Heart right ventricle (tissue), 16 donors: ENCODE measurements around the gene ACTRT2. TPM values are rescaled to one million over a fixed set of nuclear protein-coding genes. Genes with fewer than 3 reads are reported as not detected.

Experiments
- ATAC-seq, 8 donors: fragments of 200-7000 bp; cut with Tn5 transposase; one replicate each; pipeline ENCODE4 v1.9.1; 2020; ENCODE audit warnings: mild to moderate bottlenecking in 8 of 8, moderate library complexity in 8 of 8, moderate number of reproducible peaks in 1 of 8
- DNase-seq, 2 donors: peaks; one replicate each; pipeline ENCODE4 v3.0.0-alpha.2; 2020
- H3K27ac ChIP-seq, 10 donors: fragments of 200-600 bp; sonication (generic) in 2 of 10; one replicate each; pipeline versions ENCODE4 v1.5.0 to v1.8.0; 2020 to 2022; ENCODE audit warnings: mild to moderate bottlenecking in 3 of 10
- H3K27me3 ChIP-seq, 7 donors: fragments of 200-600 bp; one replicate each; pipeline ENCODE4 v1.8.0; 2021 to 2022; ENCODE audit warnings: mild to moderate bottlenecking in 2 of 7
- H3K36me3 ChIP-seq, 9 donors: fragments of 200-600 bp; sonication (generic) in 1 of 9; one replicate each; pipeline versions ENCODE4 v1.5.0 to v1.8.0; 2020 to 2022; ENCODE audit warnings: mild to moderate bottlenecking in 2 of 9
- H3K4me1 ChIP-seq, 9 donors: fragments of 200-600 bp; sonication (generic) in 1 of 9; one replicate each; pipeline versions ENCODE4 v1.5.0 to v1.8.0; 2020 to 2022; ENCODE audit warnings: mild to moderate bottlenecking in 4 of 9
- H3K4me3 ChIP-seq, 10 donors: fragments of 200-600 bp; sonication (generic) in 2 of 10; one replicate each; pipeline versions ENCODE4 v1.5.0 to v1.8.0; 2020 to 2022; ENCODE audit warnings: mild to moderate bottlenecking in 7 of 10, moderate library complexity in 2 of 10
- H3K9me3 ChIP-seq, 11 donors: fragments of 200-600 bp in 10 of 11; sonication (generic) in 2 of 11; one replicate each; pipeline versions ENCODE4 v1.5.0 to v1.8.0; 2013 to 2022; ENCODE audit warnings: mild to moderate bottlenecking in 2 of 11, control low read depth in 1 of 11, moderate library complexity in 1 of 11
- WGBS, 2 donors: extraction: QIAGEN DNeasy Blood & Tissue Kit; methylation state at CpG; one replicate each; pipeline ENCODE4 v1.1.7; 2013; ENCODE audit warnings: inconsistent platforms in 1 of 2; 5-methylcytosine and 5-hydroxymethylcytosine counted together
- intact Hi-C, 10 donors: fragments of 100-400 bp; cut with DNase I; formaldehyde crosslinking; loops; one replicate each; pipeline versions ENCODE4 v1.11.1 to v1.14.2; 2022
- polyA plus RNA-seq, 2 donors: library from polyadenylated mRNA; stranded (reverse); fragments of 200-250 nt; gene quantifications; one replicate each; pipeline ENCODE4 v1.2.3, GENCODE V29; 2013
- total RNA-seq, 10 donors: library from RNA; stranded (reverse); fragmentation: NEBNext Ultra II Directional in 3 of 10; extraction: Animal tissue kit (Norgen Biotek cat#: 25700) in 3 of 10; gene quantifications; one replicate each; pipeline versions ENCODE4 v1.2.1 to v1.2.4, GENCODE V29; 2021 to 2023
- TF ChIP-seq, protein P1 (sequence below), 9 donors: fragments of 200-600 bp; sonication (generic) in 2 of 9; IDR thresholded peaks; one replicate each; pipeline versions ENCODE4 v1.5.0 to v1.8.0; 2021 to 2022; ENCODE audit warnings: antibody characterized with exemption in 9 of 9, mild to moderate bottlenecking in 5 of 9, moderate library complexity in 1 of 9
- donor health status: Arrhythmogenic right ventricular cardiomyopathy.
- donor health status: ischemic (EF 13 %, LVEDD 7.1; RV severe dilation, severe dysfunction).
- donor health status: healthy with polysubstance abuse.
- donor health status: DM: no; HTN: yes; CAD: no.
- donor health status: DM: no; HTN: no; CAD: no.
- donor health status: ischemic (EF 25% LVEDD 6.9; RV normal size, moderate dysfunction).
- donor health status: ischemic (EF 25% LVEDD 5.7; RV mildly dilated, moderate dysfunction).
- donor health status: healthy.
- donor health status: DM: yes; HTN: yes; CAD: no.
- donor health status: Ischemic cardiomyopathy.
- donor health status: ischemic (EF 35%, LVEDD 5.7; RV mildly dilated, moderate dysfunction).
- donor health status: nonischemic (EF 11% LVEDD 7.7; RV severe dilation, severe dysfunction).
- donor health status: DM: yes; HTN: yes; CAD: no.
- donor health status: PGD.
- donor health status: ischemic (EF 29% LVEDD 5.4; RV normal size, mild dysfunction).
- donor health status: nonischemic (EF 23%, LVEDD 6.1; RV moderate dilation, normal function).

ACTRT2 gene
- total and polyA plus RNA-seq, 12 donors = not detected

DNA sequence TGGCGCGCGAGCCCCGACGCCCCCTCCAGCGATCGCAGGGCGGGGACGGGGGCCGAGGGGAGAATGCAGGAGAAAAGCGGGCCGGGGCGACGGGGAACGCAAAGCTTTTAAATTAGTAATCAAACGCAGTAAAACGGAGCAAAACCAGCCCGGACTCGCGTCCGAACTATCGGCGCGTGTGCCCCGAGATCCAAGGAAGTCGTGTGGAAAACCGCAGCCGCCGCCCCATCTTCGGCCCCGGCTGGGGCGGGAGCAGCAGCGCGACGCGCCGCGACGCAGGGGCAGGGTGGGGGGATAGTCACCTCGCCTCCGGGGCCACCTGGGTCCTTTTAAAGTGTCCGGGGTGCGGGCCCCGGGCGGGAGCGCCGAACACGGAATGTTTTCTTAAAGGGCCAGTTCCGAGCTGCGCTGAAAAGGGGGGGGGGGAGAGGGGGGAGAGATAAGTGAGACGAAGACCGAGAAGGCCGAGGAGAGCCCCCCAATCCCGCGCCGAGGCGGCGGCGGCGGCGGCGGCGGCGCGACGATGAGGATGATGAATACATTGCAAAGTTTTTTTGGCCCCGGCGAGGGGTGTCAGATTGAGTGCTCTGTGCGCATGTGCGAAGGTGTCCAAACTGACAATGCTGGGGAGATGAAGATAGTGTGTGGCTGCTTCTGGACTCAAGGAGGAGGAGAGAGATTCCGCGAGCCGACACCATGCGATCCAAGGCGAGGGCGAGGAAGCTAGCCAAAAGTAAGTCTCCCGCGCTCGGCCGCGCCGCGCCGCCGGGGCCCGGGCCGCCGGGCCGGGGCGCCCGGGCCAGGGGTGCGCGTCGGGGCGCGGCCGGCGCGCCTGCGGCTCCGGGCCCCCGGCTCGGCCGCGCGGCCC lies 47.5 kb downstream of the ACTRT2 start, which contains the start of gene PRDM16:
Gene PRDM16, plus strand, starts transcription at position 640 of the 868 bp plus-strand sequence. Its CDS starts 57 bp downstream, at position 697.
- Histone ChIP-seq H3K4me3 (peak within 1 kb of the TSS; percentile 70 to 92 (median 80)), H3K27ac (peak within 1 kb of the TSS; percentile 76 to 97 (median 92)), H3K27me3 (peaks cover 17 to 94% (median 79%) of the 10 kb centered on the region in 7 donors), H3K4me1 (peaks cover 2 to 80% (median 36%) of the 10 kb centered on the region in 9 donors), H3K36me3 (peaks cover 0 to under 1% (median 0%) of the 10 kb centered on the region in 9 donors), H3K9me3 (no peaks in the 10 kb centered on the region)
- intact Hi-C loops = loop anchor here in 8 of 10 donors (5.0 to 10.0 kb wide), 8 partner anchors 214 to 354 kb away; no protein-coding TSS in a partner anchor
- TF ChIP-seq, protein P1, sequence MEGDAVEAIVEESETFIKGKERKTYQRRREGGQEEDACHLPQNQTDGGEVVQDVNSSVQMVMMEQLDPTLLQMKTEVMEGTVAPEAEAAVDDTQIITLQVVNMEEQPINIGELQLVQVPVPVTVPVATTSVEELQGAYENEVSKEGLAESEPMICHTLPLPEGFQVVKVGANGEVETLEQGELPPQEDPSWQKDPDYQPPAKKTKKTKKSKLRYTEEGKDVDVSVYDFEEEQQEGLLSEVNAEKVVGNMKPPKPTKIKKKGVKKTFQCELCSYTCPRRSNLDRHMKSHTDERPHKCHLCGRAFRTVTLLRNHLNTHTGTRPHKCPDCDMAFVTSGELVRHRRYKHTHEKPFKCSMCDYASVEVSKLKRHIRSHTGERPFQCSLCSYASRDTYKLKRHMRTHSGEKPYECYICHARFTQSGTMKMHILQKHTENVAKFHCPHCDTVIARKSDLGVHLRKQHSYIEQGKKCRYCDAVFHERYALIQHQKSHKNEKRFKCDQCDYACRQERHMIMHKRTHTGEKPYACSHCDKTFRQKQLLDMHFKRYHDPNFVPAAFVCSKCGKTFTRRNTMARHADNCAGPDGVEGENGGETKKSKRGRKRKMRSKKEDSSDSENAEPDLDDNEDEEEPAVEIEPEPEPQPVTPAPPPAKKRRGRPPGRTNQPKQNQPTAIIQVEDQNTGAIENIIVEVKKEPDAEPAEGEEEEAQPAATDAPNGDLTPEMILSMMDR (IDR thresholded peaks at IDR 0.05) = no peak
- DNase-seq = peak in 1 of 2 donors; percentile 47
- 0 to 1% methylated on average over 93 to 106 of the region's 106 CpGs for WGBS, 2 donors
- ATAC-seq = peak in 1 of 8 donors; percentile 19

DNA sequence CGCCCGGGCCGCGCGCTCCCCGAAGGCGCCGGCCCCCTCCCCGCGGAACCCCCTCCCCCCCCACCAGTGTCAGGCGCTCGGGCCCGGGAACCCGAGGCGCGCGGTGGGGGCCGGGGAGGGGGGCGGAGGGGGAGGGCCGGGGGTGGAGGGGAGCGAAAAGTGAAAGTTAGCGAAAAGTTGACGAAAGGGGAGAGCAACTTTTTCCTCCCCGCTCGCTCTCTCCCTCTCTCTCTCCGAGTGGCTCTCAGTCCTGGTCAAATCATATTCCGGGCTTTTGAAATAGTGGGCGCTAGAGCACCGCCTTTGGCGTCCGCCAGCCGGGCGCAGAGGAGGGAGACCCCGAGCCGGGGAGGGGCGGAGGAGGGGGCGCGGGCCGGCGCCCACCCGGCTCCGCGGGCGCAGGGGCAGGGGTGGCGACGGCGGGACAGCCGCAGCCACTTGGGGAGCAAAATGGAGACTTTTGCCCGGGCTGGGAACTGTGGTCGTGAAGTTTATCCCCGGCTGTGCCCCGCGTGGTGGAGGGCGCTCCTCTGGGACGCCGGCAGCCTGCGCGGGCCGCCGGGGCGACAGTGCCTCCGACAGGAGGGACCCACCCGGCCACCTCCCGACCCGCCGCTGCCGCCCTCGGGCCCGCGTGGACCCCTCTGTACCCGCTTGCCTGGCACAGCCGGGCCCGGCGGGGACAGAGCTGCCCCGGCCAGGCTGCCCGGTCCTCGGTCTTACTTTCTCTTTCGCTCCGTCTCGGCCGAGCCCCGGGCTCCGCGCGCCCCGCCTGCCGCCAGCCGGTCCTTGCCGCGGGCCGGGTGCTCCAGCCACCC lies 48.4 kb downstream of the ACTRT2 start:
- Histone ChIP-seq H3K27me3 (peaks cover 17 to 94% (median 79%) of the 10 kb centered on the region in 7 donors), H3K4me3 (peak overlapping the region; percentile 70 to 92 (median 80)), H3K36me3 (no peaks in the 10 kb centered on the region), H3K4me1 (peaks cover 2 to 81% (median 36%) of the 10 kb centered on the region in 9 donors), H3K27ac (peak overlapping the region; percentile 76 to 97 (median 92)), H3K9me3 (no peaks in the 10 kb centered on the region)
- WGBS, 2 donors = 0 to 1% methylated on average over 66 to 88 of the region's 91 CpGs
- peak in 7 of 8 donors; percentile 35 to 61 (median 42) for ATAC-seq
- TF ChIP-seq, protein P1 (IDR thresholded peaks at IDR 0.05) = peak in 8 of 9 donors; percentile 27 to 70 (median 51)
- peak in 1 of 2 donors; percentile 68 for DNase-seq
- intact Hi-C loops = loop anchor here (2.0 to 10.0 kb wide), 15 partner anchors 55 to 353 kb away; no protein-coding TSS in a partner anchor

DNA sequence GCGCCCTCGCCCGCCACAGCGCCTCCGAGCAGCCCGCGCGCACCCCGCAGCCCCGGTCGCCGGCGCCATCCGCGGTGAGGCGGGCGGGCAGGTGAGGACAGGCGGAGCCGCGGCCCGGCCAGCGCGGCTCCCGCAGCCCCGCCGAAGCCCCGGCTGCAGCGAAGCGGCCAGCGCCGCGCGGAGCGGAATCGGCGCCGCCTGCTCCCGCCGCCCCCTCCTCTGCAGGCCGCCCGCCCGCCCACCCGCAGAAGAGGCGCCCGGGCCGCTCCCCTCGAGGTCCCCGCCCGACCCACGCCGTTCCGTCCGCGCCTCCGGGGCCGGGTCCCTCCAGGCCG lies 49.0 kb downstream of the ACTRT2 start:
- WGBS, 2 donors = 0% methylated on average over 29 to 57 of the region's 57 CpGs
- H3K9me3 ChIP-seq = no peaks in the 10 kb centered on the region
- no peaks in the 10 kb centered on the region for H3K36me3 ChIP-seq
- H3K27ac ChIP-seq = peak overlapping the region; percentile 76 to 97 (median 92)
- DNase-seq = no peak
- no peak for ATAC-seq
- H3K27me3 ChIP-seq = peaks cover 15 to 94% (median 76%) of the 10 kb centered on the region in 7 donors
- H3K4me3 ChIP-seq = peak overlapping the region; percentile 37 to 92 (median 80)
- H3K4me1 ChIP-seq = peaks cover 2 to 81% (median 41%) of the 10 kb centered on the region in 9 donors
- intact Hi-C loops = loop anchor here in 7 of 10 donors (2.0 to 10.0 kb wide), 8 partner anchors 55 to 215 kb away; no protein-coding TSS in a partner anchor
- TF ChIP-seq, protein P1 (IDR thresholded peaks at IDR 0.05) = no peak
